Articular chondrocyte of knee joint (primary cell): ENCODE measurements around the gene EBI3. TPM values are rescaled to one million over a fixed set of nuclear protein-coding genes. Genes with fewer than 3 reads are reported as not detected.

Source experiments
- total RNA-seq: library from RNA; depleted of rRNA; stranded (reverse); fragments of >200 nt; gene quantifications from 2 replicates; pipeline ENCODE4 v1.2.3, GENCODE V29; 2012

The EBI3 gene
- total RNA-seq: not detected in 2 replicates

GRCh38 chr19:4229179-4229931, at the start of gene EBI3:
TSS of gene EBI3 (plus strand) at chr19:4229523. CDS start at chr19:4229551, 28 bp downstream.

GRCh38 chr19:4182084-4182810, 47.1 kb upstream of the EBI3 start, which contains the start of the genes ANKRD24 and SIRT6:
TSS of gene ANKRD24 (plus strand) at chr19:4182689. CDS start at chr19:4186426, 3,737 bp downstream.
TSS of gene SIRT6 (minus strand) at chr19:4182563. CDS start at chr19:4182539, 24 bp downstream.

GRCh38 chr19:4246767-4247593, 17.7 kb downstream of the EBI3 start, which contains the start of gene YJU2:
TSS of gene YJU2 (plus strand) at chr19:4247080. CDS start at chr19:4247147, 67 bp downstream.

GRCh38 chr19:4278419-4279266, 49.3 kb downstream of the EBI3 start, which contains the start of gene SHD:
TSS of gene SHD (plus strand) at chr19:4279266. CDS start at chr19:4280064, 798 bp downstream.

Other genes with a start within 250 kb of the EBI3 start
- 1,978 and 3,029 TPM in 2 replicates for gene EEF2, start 244.1 kb upstream of the EBI3 start, total RNA-seq
- 14.6 and 20.0 TPM in 2 replicates for gene PIAS4, start 221.8 kb upstream of the EBI3 start, total RNA-seq
- gene ZBTB7A, start 162.6 kb upstream of the EBI3 start, total RNA-seq: 27.8 and 28.4 TPM in 2 replicates
- gene MAP2K2, start 105.4 kb upstream of the EBI3 start, total RNA-seq: 146 and 215 TPM in 2 replicates
- not detected in 2 replicates for gene CREB3L3, start 75.9 kb upstream of the EBI3 start, total RNA-seq
- gene SIRT6, start 47.0 kb upstream of the EBI3 start, total RNA-seq: 8.8 and 11.7 TPM in 2 replicates
- gene ANKRD24, start 46.8 kb upstream of the EBI3 start, total RNA-seq: 0.91 and 0.97 TPM in 2 replicates
- 15.0 and 15.2 TPM in 2 replicates for gene YJU2, start 17.6 kb downstream of the EBI3 start, total RNA-seq
- gene SHD, start 49.7 kb downstream of the EBI3 start, total RNA-seq: not detected in 2 replicates
- gene TMIGD2, start 72.9 kb downstream of the EBI3 start, total RNA-seq: not detected in 2 replicates
- gene FSD1, start 75.1 kb downstream of the EBI3 start, total RNA-seq: 1.1 and 1.4 TPM in 2 replicates
- 2.4 and 3.9 TPM in 2 replicates for gene STAP2, start 109.3 kb downstream of the EBI3 start, total RNA-seq
- gene MPND, start 114.0 kb downstream of the EBI3 start, total RNA-seq: 7.4 and 7.7 TPM in 2 replicates
- gene SH3GL1, start 171.0 kb downstream of the EBI3 start, total RNA-seq: 64.1 and 73.3 TPM in 2 replicates
- gene CHAF1A, start 173.1 kb downstream of the EBI3 start, total RNA-seq: 5.4 and 6.8 TPM in 2 replicates
- gene UBXN6, start 228.3 kb downstream of the EBI3 start, total RNA-seq: 106 and 111 TPM in 2 replicates
- 35.4 and 41.7 TPM in 2 replicates for gene HDGFL2, start 242.8 kb downstream of the EBI3 start, total RNA-seq